Left ventricle myocardium inferior (tissue), 1 donor: Measurements from ENCODE around the gene MET. TPM values are rescaled to one million over a fixed set of nuclear protein-coding genes. Genes with fewer than 3 reads are reported as not detected.
"Not testable (repeated sequence)": the region's sequence is repeated elsewhere in the genome, so short reads cannot be mapped to it uniquely, and the experiment has no call there.

Experiments used
- DNase-seq: peaks from one replicate; pipeline ENCODE4 v3.0.0-alpha.2; 2020
- H3K27ac ChIP-seq: fragments of 200-600 bp; replicated peaks from 2 replicates; pipeline ENCODE4 v1.8.0; 2021
- H3K27me3 ChIP-seq: fragments of 200-600 bp; 2 replicates; pipeline ENCODE4 v1.8.0; 2021; ENCODE audit warnings: low read depth
- H3K36me3 ChIP-seq: fragments of 200-600 bp; 2 replicates; pipeline ENCODE4 v1.8.0; 2021
- H3K4me1 ChIP-seq: fragments of 200-600 bp; 2 replicates; pipeline ENCODE4 v1.8.0; 2021
- H3K4me3 ChIP-seq: fragments of 200-600 bp; 2 replicates; pipeline ENCODE4 v1.8.0; 2021; ENCODE audit warnings: mild to moderate bottlenecking, moderate library complexity
- H3K9me3 ChIP-seq: fragments of 200-600 bp; replicated peaks from 2 replicates; pipeline ENCODE4 v1.8.0; 2021
- intact Hi-C: fragments of 100-400 bp; cut with micrococcal nuclease; formaldehyde crosslinking; loops from one replicate; pipeline ENCODE4 v1.11.0; 2022
- total RNA-seq: library from RNA; stranded (reverse); fragmentation: NEBNext Ultra II Directional; extraction: Animal tissue kit (Norgen Biotek cat#: 25700); gene quantifications from one replicate; pipeline ENCODE4 v1.2.1, GENCODE V29; 2021
- TF ChIP-seq, protein P1 (sequence below): fragments of 200-600 bp; IDR thresholded peaks from 2 replicates; pipeline ENCODE4 v1.8.0; 2021; ENCODE audit warnings: antibody characterized with exemption, mild to moderate bottlenecking, borderline replicate concordance
- donor health status: DM: no; HTN: yes; CAD: no; lungs with severe emphysema.

Gene MET
- total RNA-seq, 1 donor from 2014 or later: 13.1 TPM

DNA sequence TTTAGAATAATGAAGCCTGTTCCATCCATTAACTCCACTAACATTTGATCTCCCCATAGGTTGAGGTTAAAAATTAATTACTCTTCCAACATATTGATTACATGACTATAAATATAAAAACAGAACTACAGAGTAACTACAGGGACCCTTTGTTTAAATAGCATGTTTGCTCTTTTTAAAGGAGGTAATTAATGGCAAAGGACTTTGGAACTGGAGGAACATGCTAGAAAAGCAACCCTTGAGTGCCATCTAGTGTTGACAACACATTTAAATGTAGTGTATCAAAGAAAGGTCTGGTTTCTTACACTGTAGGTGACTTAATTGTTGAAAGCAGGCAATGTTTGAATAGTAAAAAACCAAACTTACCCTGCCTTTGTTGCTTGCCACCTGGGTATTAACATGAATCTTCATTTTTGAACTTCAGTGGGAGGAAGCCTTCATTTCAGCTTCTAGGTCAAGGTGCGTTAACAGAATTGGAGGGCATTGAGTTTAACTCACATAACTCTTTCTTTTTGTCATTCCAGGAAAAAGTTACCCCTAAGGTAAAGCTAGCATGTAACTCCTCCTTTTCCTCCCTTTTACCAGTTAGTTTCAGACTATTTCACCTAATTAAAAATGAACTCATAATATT lies 137.8 kb downstream of the MET start:
- no peak overlapping the region for H3K4me3 ChIP-seq
- no peak for DNase-seq

DNA sequence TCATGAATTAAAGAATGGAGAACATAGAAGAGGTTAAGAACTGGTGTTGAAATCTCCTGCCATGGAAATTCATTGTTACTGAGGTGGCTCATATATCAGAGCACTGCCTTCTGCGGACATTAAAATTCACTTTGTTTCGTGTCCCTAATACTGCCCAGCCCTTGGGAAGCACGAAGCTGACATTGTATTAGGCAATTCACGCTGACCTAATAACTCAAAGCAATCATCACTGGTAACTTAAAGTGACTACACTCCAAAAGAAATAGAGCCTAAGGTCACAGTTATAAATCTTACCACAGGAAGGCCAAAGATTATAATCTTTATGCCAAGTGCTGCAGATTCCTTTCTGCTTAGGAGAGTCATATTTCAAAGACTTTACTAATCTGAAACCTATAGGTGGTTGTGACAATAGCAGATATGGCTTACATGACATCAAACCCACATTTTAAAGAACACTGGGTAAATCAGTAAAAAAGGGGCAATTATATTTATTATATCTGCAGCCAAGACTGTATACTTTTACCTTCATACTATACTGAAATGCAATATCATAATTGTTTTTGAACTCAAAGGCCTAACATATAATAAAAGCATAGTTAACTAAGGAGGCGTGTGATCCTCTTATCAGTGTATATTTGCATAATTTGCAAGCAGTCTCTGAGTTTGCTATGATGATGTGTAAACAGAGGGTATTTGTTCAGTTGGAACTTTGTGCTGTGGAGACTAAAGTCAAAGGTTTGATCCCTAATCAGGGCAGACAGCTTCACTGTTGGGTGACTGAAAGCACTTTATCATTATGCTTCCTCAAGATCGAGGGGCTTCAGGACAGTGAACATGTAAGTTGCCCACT lies 138.5 kb downstream of the MET start:
- Histone ChIP-seq H3K27ac (no peak overlapping the region), H3K4me3 (no peak overlapping the region), H3K4me1 (peaks cover 2% of the 10 kb centered on the region), H3K36me3 (no peaks in the 10 kb centered on the region), H3K9me3 (no peaks in the 10 kb centered on the region), H3K27me3 (no peaks in the 10 kb centered on the region)
- TF ChIP-seq, protein P1, sequence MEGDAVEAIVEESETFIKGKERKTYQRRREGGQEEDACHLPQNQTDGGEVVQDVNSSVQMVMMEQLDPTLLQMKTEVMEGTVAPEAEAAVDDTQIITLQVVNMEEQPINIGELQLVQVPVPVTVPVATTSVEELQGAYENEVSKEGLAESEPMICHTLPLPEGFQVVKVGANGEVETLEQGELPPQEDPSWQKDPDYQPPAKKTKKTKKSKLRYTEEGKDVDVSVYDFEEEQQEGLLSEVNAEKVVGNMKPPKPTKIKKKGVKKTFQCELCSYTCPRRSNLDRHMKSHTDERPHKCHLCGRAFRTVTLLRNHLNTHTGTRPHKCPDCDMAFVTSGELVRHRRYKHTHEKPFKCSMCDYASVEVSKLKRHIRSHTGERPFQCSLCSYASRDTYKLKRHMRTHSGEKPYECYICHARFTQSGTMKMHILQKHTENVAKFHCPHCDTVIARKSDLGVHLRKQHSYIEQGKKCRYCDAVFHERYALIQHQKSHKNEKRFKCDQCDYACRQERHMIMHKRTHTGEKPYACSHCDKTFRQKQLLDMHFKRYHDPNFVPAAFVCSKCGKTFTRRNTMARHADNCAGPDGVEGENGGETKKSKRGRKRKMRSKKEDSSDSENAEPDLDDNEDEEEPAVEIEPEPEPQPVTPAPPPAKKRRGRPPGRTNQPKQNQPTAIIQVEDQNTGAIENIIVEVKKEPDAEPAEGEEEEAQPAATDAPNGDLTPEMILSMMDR: no peak
- DNase-seq: no peak
- intact Hi-C loops: no loop called here

More for the DNA sequence above, 137.8 kb downstream of the MET start:
- no peak overlapping the region for H3K27ac ChIP-seq
- H3K27me3 ChIP-seq: no peaks in the 10 kb centered on the region
- H3K36me3 ChIP-seq: no peaks in the 10 kb centered on the region
- H3K9me3 ChIP-seq: no peaks in the 10 kb centered on the region
- intact Hi-C loops: loop anchor here (2.0 to 10.0 kb wide), 3 partner anchors 137 to 635 kb away; partner anchors contain the start of gene MET
- TF ChIP-seq, protein P1: peak; percentile 75
- H3K4me1 ChIP-seq: peaks cover 7% of the 10 kb centered on the region

DNA sequence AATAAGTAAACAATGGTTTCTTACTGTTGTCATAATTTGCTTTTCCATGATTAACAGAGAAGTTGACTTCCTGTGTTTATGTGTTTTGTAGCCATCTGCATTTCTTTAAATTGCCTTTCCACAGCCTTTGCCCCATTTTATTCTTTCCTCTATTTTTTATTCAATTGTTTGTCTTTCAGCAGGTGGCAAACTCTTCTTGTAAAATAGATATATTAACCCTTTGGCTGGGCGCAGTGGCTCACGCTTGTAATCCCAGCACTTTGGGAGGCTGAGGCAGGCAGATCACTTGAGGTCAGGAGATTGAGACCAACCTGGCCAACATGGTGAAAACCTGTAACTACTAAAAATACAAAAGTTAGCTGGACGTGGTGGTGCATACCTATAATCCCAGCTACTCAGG lies 139.8 kb downstream of the MET start:
- H3K27me3 ChIP-seq: no peaks in the 10 kb centered on the region
- intact Hi-C loops: no loop called here
- TF ChIP-seq, protein P1: no peak
- H3K4me1 ChIP-seq: no peaks in the 10 kb centered on the region
- no peak for DNase-seq
- H3K36me3 ChIP-seq: no peaks in the 10 kb centered on the region
- no peak overlapping the region for H3K4me3 ChIP-seq
- no peak overlapping the region for H3K27ac ChIP-seq
- H3K9me3 ChIP-seq: no peaks in the 10 kb centered on the region

DNA sequence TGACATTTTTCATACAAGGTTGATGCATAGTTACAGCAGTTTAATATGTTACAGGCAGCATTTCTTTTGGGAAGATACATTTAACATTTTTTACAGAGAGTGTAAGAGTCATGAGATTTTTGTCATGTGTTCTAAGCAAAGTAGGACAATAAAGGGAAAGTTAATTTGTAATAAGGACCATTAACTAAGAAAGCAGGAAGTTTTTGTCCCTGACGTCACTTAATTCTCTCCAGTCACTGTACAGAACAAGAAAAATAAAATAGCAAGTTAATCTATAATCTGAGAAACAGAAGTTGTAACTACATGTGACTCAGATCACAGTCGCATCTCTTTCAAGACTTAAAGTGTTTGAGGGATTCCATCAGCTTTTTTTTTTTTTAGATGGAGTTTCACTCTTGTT lies 140.9 kb downstream of the MET start:
- intact Hi-C loops: no loop called here
- Histone ChIP-seq H3K27ac (no peak overlapping the region), H3K4me1 (no peaks in the 10 kb centered on the region), H3K9me3 (no peaks in the 10 kb centered on the region), H3K4me3 (no peak overlapping the region), H3K27me3 (no peaks in the 10 kb centered on the region), H3K36me3 (no peaks in the 10 kb centered on the region)
- no peak for DNase-seq
- TF ChIP-seq, protein P1: no peak

DNA sequence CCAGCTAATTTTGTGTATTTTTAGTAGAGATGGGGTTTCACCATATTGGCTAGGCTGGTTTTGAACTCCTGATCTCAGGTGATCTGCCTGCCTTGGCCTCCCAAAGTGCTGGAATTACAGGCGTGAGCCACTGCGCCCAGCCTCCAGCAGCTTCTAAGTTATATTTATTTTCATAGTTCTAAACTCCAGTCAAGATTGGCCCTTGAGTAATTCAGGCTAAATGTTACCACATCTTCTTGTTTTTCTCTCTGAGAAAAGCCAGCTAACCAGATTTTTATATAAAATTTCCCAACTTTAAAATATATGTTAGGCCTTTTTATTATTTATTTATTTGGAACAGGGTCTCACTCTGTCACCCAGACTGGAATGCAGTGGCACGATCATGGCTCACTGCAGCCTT lies 141.4 kb downstream of the MET start:
- H3K4me3 ChIP-seq, H3K27ac ChIP-seq, intact Hi-C loops, H3K27me3 ChIP-seq, H3K9me3 ChIP-seq, H3K36me3 ChIP-seq, DNase-seq, H3K4me1 ChIP-seq: not testable (repeated sequence)

DNA sequence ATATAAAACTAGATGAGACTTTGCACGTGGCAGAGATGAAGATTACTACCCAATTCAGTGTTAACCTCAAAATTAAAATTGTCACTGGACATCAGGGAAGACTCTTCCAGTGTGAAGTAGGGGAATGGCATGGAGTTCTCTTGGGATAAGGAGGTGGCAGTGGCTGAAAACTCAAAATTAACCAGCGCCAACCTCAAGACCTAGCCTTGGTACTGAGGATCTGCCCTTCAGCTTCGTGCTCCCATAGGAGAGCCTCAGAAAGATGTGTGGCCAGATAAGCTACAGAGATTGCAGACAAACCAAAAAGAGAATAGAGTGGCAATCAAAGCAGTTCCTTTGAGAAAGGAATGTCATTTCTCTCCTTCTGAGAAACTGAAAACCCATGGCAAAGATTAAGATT lies 143.0 kb downstream of the MET start:
- H3K4me3 ChIP-seq: no peak overlapping the region
- no peaks in the 10 kb centered on the region for H3K9me3 ChIP-seq
- intact Hi-C loops: no loop called here
- H3K27ac ChIP-seq: no peak overlapping the region
- H3K4me1 ChIP-seq: no peaks in the 10 kb centered on the region
- TF ChIP-seq, protein P1: no peak
- no peak for DNase-seq
- H3K27me3 ChIP-seq: no peaks in the 10 kb centered on the region
- H3K36me3 ChIP-seq: no peaks in the 10 kb centered on the region
